Measurements from ENCODE around the gene PCDH17. TPM values are rescaled to one million over a fixed set of nuclear protein-coding genes. Genes with fewer than 3 reads are reported as not detected.

Gene PCDH17
- total RNA-seq, 2 donors from 2014 or later: 3.6 to 7.4 TPM

DNA sequence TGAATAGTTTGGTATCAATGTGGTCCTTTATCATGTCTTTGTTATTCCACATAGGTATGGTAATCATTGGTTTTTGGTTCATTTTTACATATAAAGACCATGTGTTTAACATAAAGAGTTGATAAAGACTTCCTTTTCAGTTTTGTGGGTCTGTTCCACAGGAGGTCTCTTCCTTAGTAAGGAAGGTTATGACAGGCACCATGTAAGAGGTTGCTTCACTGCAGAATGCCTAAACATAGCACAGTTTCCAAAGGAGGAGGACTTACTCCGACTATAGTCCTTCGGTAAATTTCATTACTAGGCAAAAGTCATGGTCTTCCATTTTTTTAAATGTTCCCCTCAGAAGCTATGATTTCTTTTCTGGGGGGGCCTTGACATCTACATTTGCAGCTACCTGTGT is 27.1 kb upstream of the PCDH17 start:
- TF ChIP-seq, protein P1, sequence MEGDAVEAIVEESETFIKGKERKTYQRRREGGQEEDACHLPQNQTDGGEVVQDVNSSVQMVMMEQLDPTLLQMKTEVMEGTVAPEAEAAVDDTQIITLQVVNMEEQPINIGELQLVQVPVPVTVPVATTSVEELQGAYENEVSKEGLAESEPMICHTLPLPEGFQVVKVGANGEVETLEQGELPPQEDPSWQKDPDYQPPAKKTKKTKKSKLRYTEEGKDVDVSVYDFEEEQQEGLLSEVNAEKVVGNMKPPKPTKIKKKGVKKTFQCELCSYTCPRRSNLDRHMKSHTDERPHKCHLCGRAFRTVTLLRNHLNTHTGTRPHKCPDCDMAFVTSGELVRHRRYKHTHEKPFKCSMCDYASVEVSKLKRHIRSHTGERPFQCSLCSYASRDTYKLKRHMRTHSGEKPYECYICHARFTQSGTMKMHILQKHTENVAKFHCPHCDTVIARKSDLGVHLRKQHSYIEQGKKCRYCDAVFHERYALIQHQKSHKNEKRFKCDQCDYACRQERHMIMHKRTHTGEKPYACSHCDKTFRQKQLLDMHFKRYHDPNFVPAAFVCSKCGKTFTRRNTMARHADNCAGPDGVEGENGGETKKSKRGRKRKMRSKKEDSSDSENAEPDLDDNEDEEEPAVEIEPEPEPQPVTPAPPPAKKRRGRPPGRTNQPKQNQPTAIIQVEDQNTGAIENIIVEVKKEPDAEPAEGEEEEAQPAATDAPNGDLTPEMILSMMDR (IDR thresholded peaks at IDR 0.05): no peak
- Histone ChIP-seq H3K27ac (no peak overlapping the region), H3K36me3 (no peaks in the 10 kb centered on the region), H3K4me1 (no peaks in the 10 kb centered on the region), H3K4me3 (no peak overlapping the region), H3K9me3 (no peaks in the 10 kb centered on the region), H3K27me3 (no peaks in the 10 kb centered on the region)
- no peak for DNase-seq (ENCODE audit: low spot score)

- Histone ChIP-seq H3K27me3 (no peaks in the 10 kb centered on the region), H3K36me3 (no peaks in the 10 kb centered on the region), H3K4me3 (no peak overlapping the region), H3K4me1 (no peaks in the 10 kb centered on the region), H3K27ac (no peak overlapping the region), H3K9me3 (no peaks in the 10 kb centered on the region)
- TF ChIP-seq, protein P1 (IDR thresholded peaks at IDR 0.05): no peak
- no peak for DNase-seq (ENCODE audit: low spot score)
These were observed 19.6 kb upstream of the PCDH17 start for GRCh38 chr13:57611969-57612368.

GRCh38 chr13:57612568-57612967 is 19.0 kb upstream of the PCDH17 start:
- DNase-seq (ENCODE audit: low spot score): no peak
- Histone ChIP-seq H3K36me3 (no peaks in the 10 kb centered on the region), H3K4me3 (no peak overlapping the region), H3K27me3 (no peaks in the 10 kb centered on the region), H3K4me1 (no peaks in the 10 kb centered on the region), H3K9me3 (no peaks in the 10 kb centered on the region), H3K27ac (no peak overlapping the region)
- TF ChIP-seq, protein P1 (IDR thresholded peaks at IDR 0.05): no peak

DNA sequence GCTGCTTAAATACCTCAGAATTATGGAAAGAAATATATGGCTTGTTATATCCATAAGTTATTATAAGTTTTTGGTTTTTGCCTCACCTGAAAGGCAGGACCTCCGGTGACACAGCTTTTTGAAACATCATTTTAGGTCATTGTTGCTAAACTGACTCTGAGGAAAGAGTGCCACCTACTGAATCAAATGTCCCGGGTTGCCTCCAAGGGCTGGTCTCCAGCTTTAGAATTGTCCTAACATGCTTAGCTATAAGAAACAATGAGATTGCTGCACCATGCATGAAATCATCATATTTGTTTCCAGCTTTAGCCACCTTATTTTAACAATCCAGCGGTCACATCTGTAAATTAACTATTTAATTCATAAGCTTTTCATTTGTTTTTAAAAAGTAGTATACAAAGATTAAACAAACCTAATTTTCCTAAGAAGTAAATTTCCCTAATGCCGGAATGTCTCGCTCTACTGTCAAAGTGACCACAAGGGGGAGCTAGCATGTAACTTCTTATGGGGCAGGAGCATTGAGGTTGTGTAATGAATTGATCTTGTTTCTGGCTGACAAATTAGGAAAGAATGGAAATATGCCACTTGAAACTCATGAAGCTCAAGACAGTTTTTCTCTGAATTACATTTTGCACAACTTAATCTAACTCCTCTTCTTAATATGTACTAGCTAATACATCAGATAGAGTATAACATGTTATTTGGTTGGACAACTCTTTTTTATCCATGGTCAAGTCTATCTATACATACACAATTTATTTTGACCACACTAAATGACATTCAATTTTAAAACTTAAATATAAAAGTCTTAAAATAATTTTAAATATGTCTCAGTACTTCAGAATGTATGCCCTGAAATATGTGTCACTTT is 6.7 kb upstream of the PCDH17 start:
- Histone ChIP-seq H3K36me3 (no peaks in the 10 kb centered on the region), H3K4me3 (no peak overlapping the region), H3K27me3 (peaks cover 0 to 6% of the 10 kb centered on the region in 2 donors), H3K27ac (no peak overlapping the region), H3K4me1 (peaks cover 0 to 6% of the 10 kb centered on the region in 2 donors), H3K9me3 (no peaks in the 10 kb centered on the region)
- TF ChIP-seq, protein P1 (IDR thresholded peaks at IDR 0.05): peak; percentile 84 to 85
- no peak for DNase-seq (ENCODE audit: low spot score)

GRCh38 chr13:57627663-57628062 is 3.9 kb upstream of the PCDH17 start:
- H3K27ac ChIP-seq: no peak overlapping the region
- no peak overlapping the region for H3K4me3 ChIP-seq
- H3K36me3 ChIP-seq: no peaks in the 10 kb centered on the region
- TF ChIP-seq, protein P1 (IDR thresholded peaks at IDR 0.05): peak; percentile 65 to 91
- peaks cover 2 to 6% of the 10 kb centered on the region in 2 donors for H3K27me3 ChIP-seq
- H3K4me1 ChIP-seq: peaks cover 0 to 21% of the 10 kb centered on the region in 2 donors
- no peaks in the 10 kb centered on the region for H3K9me3 ChIP-seq
- no peak for DNase-seq (ENCODE audit: low spot score)

Measured in right atrium auricular region (tissue), 2 donors.